Activated CD8-positive, alpha-beta memory T cell treated with anti-CD3 and anti-CD28 coated beads, Interleukin-2, amount 50 U/mL, for 1 hour (primary cell): ENCODE results near the gene MYLK4.

Source experiments
- DNase-seq: peaks from one replicate; pipeline ENCODE4 v3.0.0-alpha.2; 2020; ENCODE audit errors: extremely low read depth

MYLK4 gene

GRCh38 chr6:2750832-2751231, at the start of gene MYLK4:
Gene MYLK4 (minus strand): TSS chr6:2750922. CDS start chr6:2749294, 1,628 bp downstream.
- no peak for DNase-seq

- no peak for DNase-seq
These were observed 49.3 kb upstream of the MYLK4 start for GRCh38 chr6:2799936-2800527.

- no peak for DNase-seq
These were observed 47.9 kb upstream of the MYLK4 start for GRCh38 chr6:2798586-2799134.

GRCh38 chr6:2797564-2798031, 46.9 kb upstream of the MYLK4 start:
- DNase-seq = no peak

- no peak for DNase-seq
These were observed 46.1 kb upstream of the MYLK4 start for GRCh38 chr6:2796861-2797260.

- DNase-seq = no peak
These were observed 45.2 kb upstream of the MYLK4 start for GRCh38 chr6:2795956-2796355.

- no peak for DNase-seq
These were observed 44.4 kb upstream of the MYLK4 start for GRCh38 chr6:2795162-2795561.

- DNase-seq = no peak
These were observed 43.5 kb upstream of the MYLK4 start for GRCh38 chr6:2794171-2794730.

- DNase-seq = no peak
These were observed 42.9 kb upstream of the MYLK4 start for GRCh38 chr6:2793534-2794151.

- no peak for DNase-seq
These were observed 41.8 kb upstream of the MYLK4 start for GRCh38 chr6:2792330-2793110.

- DNase-seq = no peak
These were observed 40.8 kb upstream of the MYLK4 start for GRCh38 chr6:2791450-2791974.

GRCh38 chr6:2790588-2791449, 40.1 kb upstream of the MYLK4 start:
- no peak for DNase-seq

- no peak for DNase-seq
These were observed 35.5 kb upstream of the MYLK4 start for GRCh38 chr6:2786269-2786668.

- no peak for DNase-seq
These were observed 34.2 kb upstream of the MYLK4 start for GRCh38 chr6:2784930-2785329.

- DNase-seq = no peak
These were observed 33.3 kb upstream of the MYLK4 start for GRCh38 chr6:2784061-2784460.

- DNase-seq = no peak
These were observed 32.7 kb upstream of the MYLK4 start for GRCh38 chr6:2783188-2783963.

- no peak for DNase-seq
These were observed 32.1 kb upstream of the MYLK4 start for GRCh38 chr6:2782825-2783187.

GRCh38 chr6:2782356-2782708, 31.6 kb upstream of the MYLK4 start:
- no peak for DNase-seq

- no peak for DNase-seq
These were observed 31.1 kb upstream of the MYLK4 start for GRCh38 chr6:2781685-2782355.
